ENCODE measurements around the gene UBTD1. TPM values are rescaled to one million over a fixed set of nuclear protein-coding genes. Genes with fewer than 3 reads are reported as not detected.
"Not testable (repeated sequence)": the region's sequence is repeated elsewhere in the genome, so short reads cannot be mapped to it uniquely, and the experiment has no call there.

UBTD1 gene
- total RNA-seq, 1 donor from 2014 or later: 1.1 TPM

- DNase-seq: no peak
These were observed 16.7 kb downstream of the UBTD1 start for GRCh38 chr10:97515271-97515978.

- no peak for DNase-seq
These were observed 18.5 kb downstream of the UBTD1 start for GRCh38 chr10:97517096-97517750.

- DNase-seq: no peak
These were observed 19.1 kb downstream of the UBTD1 start for GRCh38 chr10:97517778-97518300.

GRCh38 chr10:97518301-97519043 lies 19.7 kb downstream of the UBTD1 start:
- DNase-seq: no peak

- DNase-seq: no peak
These were observed 20.6 kb downstream of the UBTD1 start for GRCh38 chr10:97519342-97519741.

GRCh38 chr10:97520520-97520919 lies 21.8 kb downstream of the UBTD1 start:
- DNase-seq: no peak

GRCh38 chr10:97520978-97521761 lies 22.4 kb downstream of the UBTD1 start:
- no peak for DNase-seq

- DNase-seq: no peak
These were observed 23.3 kb downstream of the UBTD1 start for GRCh38 chr10:97522071-97522470.

GRCh38 chr10:97522937-97523336 lies 24.2 kb downstream of the UBTD1 start:
- DNase-seq: no peak

- DNase-seq: no peak
These were observed 26.4 kb downstream of the UBTD1 start for GRCh38 chr10:97525086-97525485.

- DNase-seq: no peak
These were observed 27.0 kb downstream of the UBTD1 start for GRCh38 chr10:97525683-97526110.

GRCh38 chr10:97528876-97529275 lies 30.2 kb downstream of the UBTD1 start:
- not testable (repeated sequence) for DNase-seq

GRCh38 chr10:97529685-97530465 lies 31.2 kb downstream of the UBTD1 start:
- DNase-seq: no peak

- DNase-seq: no peak
These were observed 32.8 kb downstream of the UBTD1 start for GRCh38 chr10:97531401-97531986.

- DNase-seq: no peak
These were observed 34.4 kb downstream of the UBTD1 start for GRCh38 chr10:97532935-97533671.

GRCh38 chr10:97533888-97534287 lies 35.2 kb downstream of the UBTD1 start:
- no peak for DNase-seq

GRCh38 chr10:97534746-97535367 lies 36.1 kb downstream of the UBTD1 start:
- no peak for DNase-seq

- DNase-seq: no peak
These were observed 38.6 kb downstream of the UBTD1 start for GRCh38 chr10:97537186-97537869.

- no peak for DNase-seq
These were observed 39.7 kb downstream of the UBTD1 start for GRCh38 chr10:97538411-97538810.
